ENCODE results near the gene PRMT1. TPM values are rescaled to one million over a fixed set of nuclear protein-coding genes. Genes with fewer than 3 reads are reported as not detected.

PRMT1 gene
- total RNA-seq, 1 donor from 2014 or later: 273 TPM

DNA sequence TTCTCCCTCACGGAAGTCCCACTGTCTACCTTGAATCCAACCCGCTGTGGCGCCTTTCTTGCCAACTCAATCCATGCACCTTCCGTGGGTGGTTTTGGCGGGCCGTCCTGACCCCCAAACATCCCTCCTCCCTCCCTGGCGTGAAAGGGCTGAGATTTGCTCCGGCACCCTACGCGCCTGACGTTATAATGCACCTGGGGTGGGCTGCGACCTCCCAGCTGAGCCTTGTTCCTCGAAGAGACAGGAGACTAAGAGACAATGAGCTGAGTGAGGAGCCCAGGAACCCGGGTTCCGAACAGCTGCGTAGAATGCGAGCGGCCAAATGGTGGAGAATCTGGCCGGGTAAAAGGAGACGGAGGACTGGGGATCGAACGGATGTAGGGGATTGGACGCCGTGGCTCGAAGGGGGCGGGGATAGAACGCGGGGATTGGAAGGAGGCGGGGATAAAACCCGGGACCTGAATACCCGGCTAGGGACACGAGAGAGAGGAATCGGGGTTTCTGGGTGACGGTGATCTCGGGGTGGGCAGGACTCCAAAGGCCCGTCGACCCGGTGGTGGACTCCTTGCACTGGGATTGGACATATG is 13.7 kb downstream of the PRMT1 start, which contains the start of gene CPT1C:
TSS of gene CPT1C (plus strand) at position 461 of the 587 bp plus-strand sequence. CDS start 1,137 bp downstream, outside the sequence.
- TF ChIP-seq, protein P1, sequence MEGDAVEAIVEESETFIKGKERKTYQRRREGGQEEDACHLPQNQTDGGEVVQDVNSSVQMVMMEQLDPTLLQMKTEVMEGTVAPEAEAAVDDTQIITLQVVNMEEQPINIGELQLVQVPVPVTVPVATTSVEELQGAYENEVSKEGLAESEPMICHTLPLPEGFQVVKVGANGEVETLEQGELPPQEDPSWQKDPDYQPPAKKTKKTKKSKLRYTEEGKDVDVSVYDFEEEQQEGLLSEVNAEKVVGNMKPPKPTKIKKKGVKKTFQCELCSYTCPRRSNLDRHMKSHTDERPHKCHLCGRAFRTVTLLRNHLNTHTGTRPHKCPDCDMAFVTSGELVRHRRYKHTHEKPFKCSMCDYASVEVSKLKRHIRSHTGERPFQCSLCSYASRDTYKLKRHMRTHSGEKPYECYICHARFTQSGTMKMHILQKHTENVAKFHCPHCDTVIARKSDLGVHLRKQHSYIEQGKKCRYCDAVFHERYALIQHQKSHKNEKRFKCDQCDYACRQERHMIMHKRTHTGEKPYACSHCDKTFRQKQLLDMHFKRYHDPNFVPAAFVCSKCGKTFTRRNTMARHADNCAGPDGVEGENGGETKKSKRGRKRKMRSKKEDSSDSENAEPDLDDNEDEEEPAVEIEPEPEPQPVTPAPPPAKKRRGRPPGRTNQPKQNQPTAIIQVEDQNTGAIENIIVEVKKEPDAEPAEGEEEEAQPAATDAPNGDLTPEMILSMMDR (IDR thresholded peaks at IDR 0.05; ENCODE audit: unreplicated experiment): no peak
- H3K36me3 Mint-ChIP-seq: peaks cover 8% of the 10 kb centered on the region
- no peaks in the 10 kb centered on the region for H3K9me3 Mint-ChIP-seq
- H3K4me3 Mint-ChIP-seq: peak within 1 kb of the TSS; percentile 77
- H3K27ac Mint-ChIP-seq: peak within 1 kb of the TSS; percentile 91
- peak; percentile 62 to 80 for DNase-seq (ENCODE audit: low spot score in 2 of 2, unreplicated experiment in 2 of 2)
- H3K27me3 Mint-ChIP-seq (ENCODE audit: low read depth): peaks cover 6% of the 10 kb centered on the region
- peaks cover 22% of the 10 kb centered on the region for H3K4me1 Mint-ChIP-seq

GRCh38 chr19:49691243-49692146 is 14.4 kb downstream of the PRMT1 start:
- TF ChIP-seq, protein P1 (IDR thresholded peaks at IDR 0.05; ENCODE audit: unreplicated experiment): no peak
- Mint-ChIP-seq H3K36me3 (peaks cover 7% of the 10 kb centered on the region), H3K27me3 (ENCODE audit: low read depth) (peaks cover 6% of the 10 kb centered on the region), H3K4me3 (peak overlapping the region; percentile 77), H3K27ac (peak overlapping the region; percentile 91), H3K4me1 (peaks cover 22% of the 10 kb centered on the region), H3K9me3 (no peaks in the 10 kb centered on the region)
- peak in 1 of 2 experiments; percentile 75 for DNase-seq (ENCODE audit: low spot score in 2 of 2, unreplicated experiment in 2 of 2)

DNA sequence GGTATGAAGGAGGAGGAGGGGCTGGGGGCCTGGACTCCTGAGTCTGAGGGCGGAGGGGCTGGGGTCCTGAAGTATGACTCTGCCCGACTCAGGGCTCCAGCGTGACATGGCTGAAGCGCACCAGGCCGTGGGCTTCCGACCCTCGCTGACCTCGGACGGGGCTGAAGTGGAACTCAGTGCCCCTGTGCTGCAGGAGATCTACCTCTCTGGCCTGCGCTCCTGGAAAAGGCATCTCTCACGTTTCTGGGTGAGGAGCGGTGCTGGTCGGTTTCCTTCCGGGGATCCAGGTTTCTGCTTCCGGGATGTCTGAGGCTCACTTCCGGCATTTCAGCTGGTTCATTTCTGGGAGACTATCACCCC is 15.1 kb downstream of the PRMT1 start:
- no peak for DNase-seq (ENCODE audit: low spot score in 2 of 2, unreplicated experiment in 2 of 2)
- TF ChIP-seq, protein P1 (IDR thresholded peaks at IDR 0.05; ENCODE audit: unreplicated experiment): no peak
- peaks cover 6% of the 10 kb centered on the region for H3K27me3 Mint-ChIP-seq (ENCODE audit: low read depth)
- peaks cover 10% of the 10 kb centered on the region for H3K36me3 Mint-ChIP-seq
- H3K27ac Mint-ChIP-seq: no peak overlapping the region
- H3K9me3 Mint-ChIP-seq: no peaks in the 10 kb centered on the region
- peaks cover 22% of the 10 kb centered on the region for H3K4me1 Mint-ChIP-seq
- H3K4me3 Mint-ChIP-seq: peak overlapping the region; percentile 26

DNA sequence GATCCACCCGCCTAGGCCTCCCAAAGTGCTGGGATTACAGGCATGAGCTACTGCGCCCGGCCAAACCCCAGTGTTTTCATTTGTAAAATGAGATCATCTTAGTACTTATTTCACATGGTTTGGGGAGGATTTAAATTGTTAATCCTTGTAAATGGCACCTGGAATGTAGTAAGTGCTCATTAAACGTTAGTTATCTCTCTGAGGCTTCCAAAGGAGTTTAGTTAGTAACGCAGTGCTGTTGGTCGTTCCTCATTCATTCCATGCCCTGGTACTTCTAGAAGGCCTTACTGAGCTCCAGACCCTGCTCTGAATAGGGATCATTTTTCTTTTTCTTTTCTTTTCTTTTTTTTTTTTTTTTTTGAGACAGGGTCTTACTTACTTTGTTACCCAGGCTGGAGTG is 19.0 kb downstream of the PRMT1 start:
- H3K27me3 Mint-ChIP-seq (ENCODE audit: low read depth): no peaks in the 10 kb centered on the region
- H3K27ac Mint-ChIP-seq: no peak overlapping the region
- peaks cover 11% of the 10 kb centered on the region for H3K36me3 Mint-ChIP-seq
- no peak overlapping the region for H3K4me3 Mint-ChIP-seq
- H3K9me3 Mint-ChIP-seq: no peaks in the 10 kb centered on the region
- H3K4me1 Mint-ChIP-seq: peaks cover 6% of the 10 kb centered on the region
- TF ChIP-seq, protein P1 (IDR thresholded peaks at IDR 0.05; ENCODE audit: unreplicated experiment): no peak
- DNase-seq (ENCODE audit: low spot score in 2 of 2, unreplicated experiment in 2 of 2): no peak

- DNase-seq (ENCODE audit: low spot score in 2 of 2, unreplicated experiment in 2 of 2): no peak
- H3K36me3 Mint-ChIP-seq: peaks cover 11% of the 10 kb centered on the region
- H3K4me1 Mint-ChIP-seq: no peaks in the 10 kb centered on the region
- H3K27me3 Mint-ChIP-seq (ENCODE audit: low read depth): no peaks in the 10 kb centered on the region
- H3K9me3 Mint-ChIP-seq: no peaks in the 10 kb centered on the region
- TF ChIP-seq, protein P1 (IDR thresholded peaks at IDR 0.05; ENCODE audit: unreplicated experiment): no peak
- no peak overlapping the region for H3K27ac Mint-ChIP-seq
- no peak overlapping the region for H3K4me3 Mint-ChIP-seq
Measured at GRCh38 chr19:49696865-49697264, 19.8 kb downstream of the PRMT1 start.

Measured in mesothelial cell of epicardium (in vitro differentiated cells).